Measurements from ENCODE around the gene SIMC1.

DNA sequence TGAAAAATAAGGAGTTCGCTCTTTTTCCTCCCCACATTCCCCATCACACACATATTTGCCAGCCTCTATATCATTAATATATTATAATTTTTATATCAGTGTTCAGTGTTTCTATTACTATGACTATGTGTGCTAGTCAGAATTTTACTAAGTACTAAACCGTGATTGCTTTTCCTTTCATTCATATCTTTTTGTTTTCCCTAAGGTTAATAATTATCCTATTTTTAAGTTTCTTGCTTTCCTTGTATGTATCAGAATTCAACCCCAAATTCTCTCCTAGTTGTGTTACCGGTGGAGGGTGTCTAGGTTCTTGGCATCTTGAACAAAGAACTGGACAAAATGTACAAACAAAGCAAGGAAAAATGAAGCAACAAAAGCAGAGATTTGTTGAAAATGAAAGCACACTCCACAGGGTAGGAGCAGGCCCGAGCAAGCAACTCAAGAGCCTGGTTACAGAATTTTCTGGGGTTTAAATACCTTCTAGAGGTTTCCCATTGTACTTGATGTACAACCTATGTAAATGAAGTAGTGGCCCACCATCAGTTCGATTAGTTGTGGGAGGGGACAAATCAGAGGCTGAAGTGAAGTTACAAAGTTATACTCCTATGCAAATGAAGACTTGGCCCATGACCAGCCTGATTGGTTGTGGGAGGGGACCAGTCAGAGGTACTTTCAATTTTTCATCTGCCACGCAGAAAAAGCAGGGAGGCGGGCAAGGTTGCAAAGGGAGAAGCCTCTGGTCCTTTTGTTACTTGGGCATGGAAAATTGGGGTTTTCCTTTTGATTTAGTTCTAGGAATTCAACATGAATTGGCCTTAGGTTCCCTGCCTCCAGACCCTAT lies 79.5 kb downstream of the SIMC1 start:
- TF ChIP-seq, protein P1, sequence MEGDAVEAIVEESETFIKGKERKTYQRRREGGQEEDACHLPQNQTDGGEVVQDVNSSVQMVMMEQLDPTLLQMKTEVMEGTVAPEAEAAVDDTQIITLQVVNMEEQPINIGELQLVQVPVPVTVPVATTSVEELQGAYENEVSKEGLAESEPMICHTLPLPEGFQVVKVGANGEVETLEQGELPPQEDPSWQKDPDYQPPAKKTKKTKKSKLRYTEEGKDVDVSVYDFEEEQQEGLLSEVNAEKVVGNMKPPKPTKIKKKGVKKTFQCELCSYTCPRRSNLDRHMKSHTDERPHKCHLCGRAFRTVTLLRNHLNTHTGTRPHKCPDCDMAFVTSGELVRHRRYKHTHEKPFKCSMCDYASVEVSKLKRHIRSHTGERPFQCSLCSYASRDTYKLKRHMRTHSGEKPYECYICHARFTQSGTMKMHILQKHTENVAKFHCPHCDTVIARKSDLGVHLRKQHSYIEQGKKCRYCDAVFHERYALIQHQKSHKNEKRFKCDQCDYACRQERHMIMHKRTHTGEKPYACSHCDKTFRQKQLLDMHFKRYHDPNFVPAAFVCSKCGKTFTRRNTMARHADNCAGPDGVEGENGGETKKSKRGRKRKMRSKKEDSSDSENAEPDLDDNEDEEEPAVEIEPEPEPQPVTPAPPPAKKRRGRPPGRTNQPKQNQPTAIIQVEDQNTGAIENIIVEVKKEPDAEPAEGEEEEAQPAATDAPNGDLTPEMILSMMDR (IDR thresholded peaks at IDR 0.05) = no peak
- TF ChIP-seq POLR2AphosphoS5 (IDR thresholded peaks at IDR 0.05; ENCODE audit: low read depth, low read length) = no peak
- no peak for TF ChIP-seq TCF7L2 (IDR thresholded peaks at IDR 0.05; ENCODE audit: low read depth, low read length)
- no peak for TF ChIP-seq SIN3A (IDR thresholded peaks at IDR 0.05; ENCODE audit: borderline replicate concordance, insufficient read depth, low read depth, low read length)
- TF ChIP-seq, protein P2, sequence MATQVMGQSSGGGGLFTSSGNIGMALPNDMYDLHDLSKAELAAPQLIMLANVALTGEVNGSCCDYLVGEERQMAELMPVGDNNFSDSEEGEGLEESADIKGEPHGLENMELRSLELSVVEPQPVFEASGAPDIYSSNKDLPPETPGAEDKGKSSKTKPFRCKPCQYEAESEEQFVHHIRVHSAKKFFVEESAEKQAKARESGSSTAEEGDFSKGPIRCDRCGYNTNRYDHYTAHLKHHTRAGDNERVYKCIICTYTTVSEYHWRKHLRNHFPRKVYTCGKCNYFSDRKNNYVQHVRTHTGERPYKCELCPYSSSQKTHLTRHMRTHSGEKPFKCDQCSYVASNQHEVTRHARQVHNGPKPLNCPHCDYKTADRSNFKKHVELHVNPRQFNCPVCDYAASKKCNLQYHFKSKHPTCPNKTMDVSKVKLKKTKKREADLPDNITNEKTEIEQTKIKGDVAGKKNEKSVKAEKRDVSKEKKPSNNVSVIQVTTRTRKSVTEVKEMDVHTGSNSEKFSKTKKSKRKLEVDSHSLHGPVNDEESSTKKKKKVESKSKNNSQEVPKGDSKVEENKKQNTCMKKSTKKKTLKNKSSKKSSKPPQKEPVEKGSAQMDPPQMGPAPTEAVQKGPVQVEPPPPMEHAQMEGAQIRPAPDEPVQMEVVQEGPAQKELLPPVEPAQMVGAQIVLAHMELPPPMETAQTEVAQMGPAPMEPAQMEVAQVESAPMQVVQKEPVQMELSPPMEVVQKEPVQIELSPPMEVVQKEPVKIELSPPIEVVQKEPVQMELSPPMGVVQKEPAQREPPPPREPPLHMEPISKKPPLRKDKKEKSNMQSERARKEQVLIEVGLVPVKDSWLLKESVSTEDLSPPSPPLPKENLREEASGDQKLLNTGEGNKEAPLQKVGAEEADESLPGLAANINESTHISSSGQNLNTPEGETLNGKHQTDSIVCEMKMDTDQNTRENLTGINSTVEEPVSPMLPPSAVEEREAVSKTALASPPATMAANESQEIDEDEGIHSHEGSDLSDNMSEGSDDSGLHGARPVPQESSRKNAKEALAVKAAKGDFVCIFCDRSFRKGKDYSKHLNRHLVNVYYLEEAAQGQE (IDR thresholded peaks at IDR 0.05; ENCODE audit: insufficient read depth in 1 of 2, low read depth in 2 of 2, low read length in 1 of 2) = no peak

All from Panc1 (cell line).